ENCODE data around the gene DDX42.

DDX42 gene

GRCh38 chr17:63832014-63832413, 58.0 kb downstream of the DDX42 start:
- no peak for TF ChIP-seq EZH2phosphoT487 (IDR thresholded peaks at IDR 0.05; ENCODE audit: borderline replicate concordance, low read length)
- no peak for TF ChIP-seq CTCF (IDR thresholded peaks at IDR 0.05; ENCODE audit: low read depth, low read length, poor library complexity, severe bottlenecking)
- H3K4me2 ChIP-seq (ENCODE audit: low read length) = no peak overlapping the region
- H3K27ac ChIP-seq (ENCODE audit: low read depth, low read length) = no peak overlapping the region
- H3K27me3 ChIP-seq (ENCODE audit: control insufficient read depth, low read length) = no peaks in the 10 kb centered on the region
- H3K9me3 ChIP-seq (ENCODE audit: control insufficient read depth, insufficient read depth, low read length) = no peaks in the 10 kb centered on the region
- H3K4me1 ChIP-seq (ENCODE audit: control insufficient read depth, low read length) = peaks cover 30% of the 10 kb centered on the region
- H3K9me2 ChIP-seq (replicated peaks; ENCODE audit: control insufficient read depth, low read length) = no peaks in the 10 kb centered on the region
- peaks cover 7% of the 10 kb centered on the region; the same call in 1 of the 2 replicates for H4K20me1 ChIP-seq (ENCODE audit: control insufficient read depth, insufficient read depth, low read depth, low read length)
- H3K36me3 ChIP-seq (ENCODE audit: control insufficient read depth, low read length) = peaks cover 92% of the 10 kb centered on the region
- H3F3A ChIP-seq (ENCODE audit: control insufficient read depth, insufficient read depth) = peaks cover 13% of the 10 kb centered on the region
- no peak overlapping the region for H3K4me3 ChIP-seq (ENCODE audit: low read length)
- peaks cover 45% of the 10 kb centered on the region for H3K79me2 ChIP-seq (ENCODE audit: control insufficient read depth, low read length)

GRCh38 chr17:63832455-63832854, 58.5 kb downstream of the DDX42 start:
- H3F3A ChIP-seq (ENCODE audit: control insufficient read depth, insufficient read depth) = peaks cover 13% of the 10 kb centered on the region
- H3K79me2 ChIP-seq (ENCODE audit: control insufficient read depth, low read length) = peaks cover 47% of the 10 kb centered on the region
- no peaks in the 10 kb centered on the region for H3K27me3 ChIP-seq (ENCODE audit: control insufficient read depth, low read length)
- H3K27ac ChIP-seq (ENCODE audit: low read depth, low read length) = no peak overlapping the region
- H3K4me3 ChIP-seq (ENCODE audit: low read length) = no peak overlapping the region
- H3K4me2 ChIP-seq (ENCODE audit: low read length) = no peak overlapping the region
- H3K36me3 ChIP-seq (ENCODE audit: control insufficient read depth, low read length) = peaks cover 97% of the 10 kb centered on the region
- H3K9me2 ChIP-seq (replicated peaks; ENCODE audit: control insufficient read depth, low read length) = no peaks in the 10 kb centered on the region
- no peaks in the 10 kb centered on the region for H3K9me3 ChIP-seq (ENCODE audit: control insufficient read depth, insufficient read depth, low read length)
- TF ChIP-seq CTCF (IDR thresholded peaks at IDR 0.05; ENCODE audit: low read depth, low read length, poor library complexity, severe bottlenecking) (no peak), EZH2phosphoT487 (IDR thresholded peaks at IDR 0.05; ENCODE audit: borderline replicate concordance, low read length) (no peak)
- H4K20me1 ChIP-seq (ENCODE audit: control insufficient read depth, insufficient read depth, low read depth, low read length) = peaks cover 7% of the 10 kb centered on the region; the same call in 1 of the 2 replicates
- peaks cover 30% of the 10 kb centered on the region for H3K4me1 ChIP-seq (ENCODE audit: control insufficient read depth, low read length)

GRCh38 chr17:63833026-63833740, 59.2 kb downstream of the DDX42 start:
- Histone ChIP-seq H3K4me3 (ENCODE audit: low read length) (no peak overlapping the region), H3K9me2 (replicated peaks; ENCODE audit: control insufficient read depth, low read length) (no peaks in the 10 kb centered on the region), H3K4me2 (ENCODE audit: low read length) (no peak overlapping the region), H3K27me3 (ENCODE audit: control insufficient read depth, low read length) (no peaks in the 10 kb centered on the region), H3K36me3 (ENCODE audit: control insufficient read depth, low read length) (peaks cover 94% of the 10 kb centered on the region), H3K79me2 (ENCODE audit: control insufficient read depth, low read length) (peaks cover 47% of the 10 kb centered on the region), H3K27ac (ENCODE audit: low read depth, low read length) (no peak overlapping the region), H4K20me1 (ENCODE audit: control insufficient read depth, insufficient read depth, low read depth, low read length) (peaks cover 5% of the 10 kb centered on the region; the same call in 1 of the 2 replicates), H3K4me1 (ENCODE audit: control insufficient read depth, low read length) (peaks cover 28% of the 10 kb centered on the region), H3F3A (ENCODE audit: control insufficient read depth, insufficient read depth) (peaks cover 13% of the 10 kb centered on the region), H3K9me3 (ENCODE audit: control insufficient read depth, insufficient read depth, low read length) (no peaks in the 10 kb centered on the region)
- TF ChIP-seq CTCF (IDR thresholded peaks at IDR 0.05; ENCODE audit: low read depth, low read length, poor library complexity, severe bottlenecking) = no peak
- no peak for TF ChIP-seq EZH2phosphoT487 (IDR thresholded peaks at IDR 0.05; ENCODE audit: borderline replicate concordance, low read length)

All from DOHH2 (cell line).